ENCODE measurements around the gene CERS2.

- TF ChIP-seq, protein P1, sequence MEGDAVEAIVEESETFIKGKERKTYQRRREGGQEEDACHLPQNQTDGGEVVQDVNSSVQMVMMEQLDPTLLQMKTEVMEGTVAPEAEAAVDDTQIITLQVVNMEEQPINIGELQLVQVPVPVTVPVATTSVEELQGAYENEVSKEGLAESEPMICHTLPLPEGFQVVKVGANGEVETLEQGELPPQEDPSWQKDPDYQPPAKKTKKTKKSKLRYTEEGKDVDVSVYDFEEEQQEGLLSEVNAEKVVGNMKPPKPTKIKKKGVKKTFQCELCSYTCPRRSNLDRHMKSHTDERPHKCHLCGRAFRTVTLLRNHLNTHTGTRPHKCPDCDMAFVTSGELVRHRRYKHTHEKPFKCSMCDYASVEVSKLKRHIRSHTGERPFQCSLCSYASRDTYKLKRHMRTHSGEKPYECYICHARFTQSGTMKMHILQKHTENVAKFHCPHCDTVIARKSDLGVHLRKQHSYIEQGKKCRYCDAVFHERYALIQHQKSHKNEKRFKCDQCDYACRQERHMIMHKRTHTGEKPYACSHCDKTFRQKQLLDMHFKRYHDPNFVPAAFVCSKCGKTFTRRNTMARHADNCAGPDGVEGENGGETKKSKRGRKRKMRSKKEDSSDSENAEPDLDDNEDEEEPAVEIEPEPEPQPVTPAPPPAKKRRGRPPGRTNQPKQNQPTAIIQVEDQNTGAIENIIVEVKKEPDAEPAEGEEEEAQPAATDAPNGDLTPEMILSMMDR (IDR thresholded peaks at IDR 0.05; ENCODE audit: poor library complexity), result no peak
- TF ChIP-seq EZH2 (IDR thresholded peaks at IDR 0.05; ENCODE audit: borderline replicate concordance), result no peak
- TF ChIP-seq EZH2phosphoT487 (IDR thresholded peaks at IDR 0.05; ENCODE audit: low read depth, severe bottlenecking, unreplicated experiment), result no peak
These were observed 20.8 kb upstream of the CERS2 start for GRCh38 chr1:150995460-150995859.

Measured in hepatocyte (in vitro differentiated cells).